ENCODE measurements around the gene SLC35E4.
"Not testable (repeated sequence)": the region's sequence is repeated elsewhere in the genome, so short reads cannot be mapped to it uniquely, and the experiment has no call there.

The SLC35E4 gene

GRCh38 chr22:30679895-30680690 is 44.5 kb downstream of the SLC35E4 start:
- not testable (repeated sequence) for H3K27ac Mint-ChIP-seq; DNase-seq; H3K4me1 Mint-ChIP-seq (ENCODE audit: low read depth); H3K36me3 Mint-ChIP-seq (ENCODE audit: low read depth); H3K4me3 Mint-ChIP-seq; H3K9me3 Mint-ChIP-seq
- H3K27me3 Mint-ChIP-seq, result peaks cover 10% of the 10 kb centered on the region

- Mint-ChIP-seq H3K4me1 (ENCODE audit: low read depth) (no peaks in the 10 kb centered on the region), H3K9me3 (no peaks in the 10 kb centered on the region), H3K27me3 (peaks cover 10% of the 10 kb centered on the region), H3K4me3 (no peak overlapping the region), H3K36me3 (ENCODE audit: low read depth) (no peaks in the 10 kb centered on the region), H3K27ac (no peak overlapping the region)
- DNase-seq, result no peak
These were observed 45.6 kb downstream of the SLC35E4 start for GRCh38 chr22:30680991-30681770.

GRCh38 chr22:30681831-30682230 is 46.2 kb downstream of the SLC35E4 start:
- peaks cover 10% of the 10 kb centered on the region for H3K27me3 Mint-ChIP-seq
- DNase-seq, result no peak
- H3K4me1 Mint-ChIP-seq (ENCODE audit: low read depth), result no peaks in the 10 kb centered on the region
- no peak overlapping the region for H3K4me3 Mint-ChIP-seq
- no peak overlapping the region for H3K27ac Mint-ChIP-seq
- no peaks in the 10 kb centered on the region for H3K9me3 Mint-ChIP-seq
- no peaks in the 10 kb centered on the region for H3K36me3 Mint-ChIP-seq (ENCODE audit: low read depth)

- H3K4me3 Mint-ChIP-seq, result no peak overlapping the region
These were observed 49.6 kb downstream of the SLC35E4 start for GRCh38 chr22:30685178-30685577.

GRCh38 chr22:30687358-30687757 is 51.8 kb downstream of the SLC35E4 start:
- Mint-ChIP-seq H3K4me3 (no peak overlapping the region), H3K4me1 (ENCODE audit: low read depth) (peaks cover 2% of the 10 kb centered on the region), H3K9me3 (no peaks in the 10 kb centered on the region), H3K27ac (no peak overlapping the region), H3K27me3 (no peaks in the 10 kb centered on the region), H3K36me3 (ENCODE audit: low read depth) (no peaks in the 10 kb centered on the region)
- DNase-seq, result no peak

More at GRCh38 chr22:30685178-30685577, 49.6 kb downstream of the SLC35E4 start:
- no peaks in the 10 kb centered on the region for H3K36me3 Mint-ChIP-seq (ENCODE audit: low read depth)
- H3K4me1 Mint-ChIP-seq (ENCODE audit: low read depth), result peaks cover 2% of the 10 kb centered on the region
- H3K9me3 Mint-ChIP-seq, result no peaks in the 10 kb centered on the region
- DNase-seq, result no peak
- H3K27me3 Mint-ChIP-seq, result no peaks in the 10 kb centered on the region
- no peak overlapping the region for H3K27ac Mint-ChIP-seq

GRCh38 chr22:30689622-30690021 is 54.0 kb downstream of the SLC35E4 start:
- H3K36me3 Mint-ChIP-seq (ENCODE audit: low read depth), result no peaks in the 10 kb centered on the region
- H3K9me3 Mint-ChIP-seq, result no peaks in the 10 kb centered on the region
- H3K4me3 Mint-ChIP-seq, result no peak overlapping the region
- peaks cover 12% of the 10 kb centered on the region for H3K27me3 Mint-ChIP-seq
- H3K27ac Mint-ChIP-seq, result no peak overlapping the region
- no peak for DNase-seq
- H3K4me1 Mint-ChIP-seq (ENCODE audit: low read depth), result peaks cover 11% of the 10 kb centered on the region

- H3K36me3 Mint-ChIP-seq (ENCODE audit: low read depth), result no peaks in the 10 kb centered on the region
- peaks cover 22% of the 10 kb centered on the region for H3K27me3 Mint-ChIP-seq
- H3K4me1 Mint-ChIP-seq (ENCODE audit: low read depth), result peaks cover 16% of the 10 kb centered on the region
- H3K4me3 Mint-ChIP-seq, result no peak overlapping the region
- DNase-seq, result no peak
- H3K27ac Mint-ChIP-seq, result no peak overlapping the region
- no peaks in the 10 kb centered on the region for H3K9me3 Mint-ChIP-seq
These were observed 55.6 kb downstream of the SLC35E4 start for GRCh38 chr22:30691204-30691603.

GRCh38 chr22:30694171-30694639 is 58.6 kb downstream of the SLC35E4 start:
- no peaks in the 10 kb centered on the region for H3K36me3 Mint-ChIP-seq (ENCODE audit: low read depth)
- DNase-seq, result peak; percentile 76
- peaks cover 22% of the 10 kb centered on the region for H3K27me3 Mint-ChIP-seq
- peak overlapping the region; percentile 34 for H3K27ac Mint-ChIP-seq
- peaks cover 16% of the 10 kb centered on the region for H3K4me1 Mint-ChIP-seq (ENCODE audit: low read depth)
- H3K9me3 Mint-ChIP-seq, result no peaks in the 10 kb centered on the region
- H3K4me3 Mint-ChIP-seq, result peak overlapping the region; percentile 83

- Mint-ChIP-seq H3K9me3 (no peaks in the 10 kb centered on the region), H3K27ac (peak within 1 kb of the TSS; percentile 34), H3K4me3 (peak within 1 kb of the TSS; percentile 83), H3K36me3 (ENCODE audit: low read depth) (no peaks in the 10 kb centered on the region), H3K27me3 (peaks cover 22% of the 10 kb centered on the region), H3K4me1 (ENCODE audit: low read depth) (peaks cover 15% of the 10 kb centered on the region)
- DNase-seq, result peak; percentile 65
These were observed 59.2 kb downstream of the SLC35E4 start, which contains the start of gene OSBP2 for GRCh38 chr22:30694640-30695350. Gene OSBP2, plus strand, starts transcription at chr22:30694874. Its CDS starts 36 bp downstream, at chr22:30694910.

GRCh38 chr22:30695351-30695851 is 59.8 kb downstream of the SLC35E4 start:
- Mint-ChIP-seq H3K27ac (peak overlapping the region; percentile 6), H3K9me3 (no peaks in the 10 kb centered on the region), H3K36me3 (ENCODE audit: low read depth) (no peaks in the 10 kb centered on the region), H3K4me1 (ENCODE audit: low read depth) (peaks cover 15% of the 10 kb centered on the region), H3K4me3 (peak overlapping the region; percentile 61), H3K27me3 (peaks cover 22% of the 10 kb centered on the region)
- DNase-seq, result no peak

GRCh38 chr22:30695871-30696655 is 60.5 kb downstream of the SLC35E4 start:
- peak overlapping the region; percentile 6 for H3K27ac Mint-ChIP-seq
- no peaks in the 10 kb centered on the region for H3K9me3 Mint-ChIP-seq

More at GRCh38 chr22:30695871-30696655, 60.5 kb downstream of the SLC35E4 start:
- Mint-ChIP-seq H3K27me3 (peaks cover 22% of the 10 kb centered on the region), H3K4me1 (ENCODE audit: low read depth) (peaks cover 15% of the 10 kb centered on the region), H3K36me3 (ENCODE audit: low read depth) (no peaks in the 10 kb centered on the region), H3K4me3 (peak overlapping the region; percentile 61)
- no peak for DNase-seq

All from activated T-cell treated with anti-CD3 and anti-CD28 coated beads, Interleukin-2, amount 50 U/mL, for 24 hours (primary cell).